Activated naive CD8-positive, alpha-beta T cell treated with anti-CD3 and anti-CD28 coated beads, Interleukin-2, amount 50 U/mL, for 24 hours (primary cell): ENCODE data around the gene SLC6A4.

ENCODE experiments used
- ATAC-seq: fragments of 150-1000 bp; cut with Tn5 transposase; one replicate; pipeline ENCODE4 v1.10.0; 2021
- DNase-seq: peaks from one replicate; pipeline ENCODE4 v3.0.0; 2021
- H3K27ac Mint-ChIP-seq: one replicate; pipeline ENCODE4 v1.8.0; 2021; ENCODE audit warnings: mild to moderate bottlenecking, mixed read lengths
- H3K27me3 Mint-ChIP-seq: one replicate; pipeline ENCODE4 v1.8.0; 2021; ENCODE audit warnings: mixed read lengths
- H3K36me3 Mint-ChIP-seq: one replicate; pipeline ENCODE4 v1.8.0; 2021; ENCODE audit warnings: low read depth, mixed read lengths
- H3K4me1 Mint-ChIP-seq: one replicate; pipeline ENCODE4 v1.8.0; 2021; ENCODE audit warnings: mixed read lengths
- H3K4me3 Mint-ChIP-seq: one replicate; pipeline ENCODE4 v1.8.0; 2021; ENCODE audit warnings: mild to moderate bottlenecking, moderate library complexity, mixed read lengths
- H3K9me3 Mint-ChIP-seq: one replicate; pipeline ENCODE4 v1.8.0; 2021; ENCODE audit warnings: mixed read lengths

Gene SLC6A4

GRCh38 chr17:30235386-30236296 is at the start of gene SLC6A4:
Gene SLC6A4, minus strand, starts transcription at chr17:30235697. Its CDS starts 13,739 bp downstream, at chr17:30221958.
- Mint-ChIP-seq H3K27ac (no peak within 1 kb of the TSS), H3K36me3 (no peaks in the 10 kb centered on the region), H3K27me3 (peaks cover 66% of the 10 kb centered on the region), H3K9me3 (no peaks in the 10 kb centered on the region), H3K4me1 (peaks cover 13% of the 10 kb centered on the region), H3K4me3 (peak within 1 kb of the TSS; percentile 68)
- no peak for DNase-seq
- no peak for ATAC-seq

DNA sequence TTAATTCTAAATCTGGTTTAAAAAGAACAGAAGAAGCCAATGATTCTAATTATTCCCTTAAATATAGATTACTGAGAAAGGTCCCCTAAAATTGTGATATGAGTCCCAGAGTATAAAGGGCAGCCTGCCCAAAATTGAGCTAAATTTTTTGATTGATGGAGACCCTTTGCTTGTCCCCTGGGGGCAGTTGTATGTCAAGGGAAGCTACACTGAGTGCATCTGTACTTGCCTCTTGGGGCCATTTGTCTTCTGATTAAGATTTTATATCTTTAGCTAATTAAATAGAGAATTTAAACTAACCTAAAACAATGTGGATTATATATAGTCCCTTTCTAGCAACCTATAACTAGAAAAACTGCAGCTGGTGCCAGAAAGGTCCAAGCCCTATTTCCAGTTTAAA is 43.7 kb upstream of the SLC6A4 start:
- Mint-ChIP-seq H3K27ac (no peak overlapping the region), H3K4me1 (no peaks in the 10 kb centered on the region), H3K27me3 (no peaks in the 10 kb centered on the region), H3K9me3 (no peaks in the 10 kb centered on the region), H3K4me3 (no peak overlapping the region), H3K36me3 (peaks cover 55% of the 10 kb centered on the region)
- DNase-seq, result no peak
- ATAC-seq, result no peak

DNA sequence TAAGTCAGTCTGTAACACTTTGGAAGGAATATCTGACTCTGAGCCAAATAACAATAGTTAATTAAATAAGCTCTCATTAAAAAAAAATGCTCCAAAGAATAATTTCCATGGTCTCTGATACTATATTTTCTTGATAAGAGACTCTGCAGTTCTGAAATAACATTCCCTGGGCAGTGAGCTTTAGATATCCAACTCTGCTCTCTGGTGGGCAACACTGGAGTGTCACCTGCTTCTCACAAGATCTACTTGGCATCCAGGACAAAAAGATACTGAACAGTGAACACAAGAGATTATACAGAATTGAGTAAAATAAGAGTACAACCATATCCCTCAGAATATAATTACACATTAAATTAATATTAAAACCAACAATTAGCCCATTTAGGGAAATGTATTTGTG is 42.5 kb upstream of the SLC6A4 start:
- H3K4me1 Mint-ChIP-seq, result no peaks in the 10 kb centered on the region
- H3K27me3 Mint-ChIP-seq, result no peaks in the 10 kb centered on the region
- H3K27ac Mint-ChIP-seq, result no peak overlapping the region
- H3K4me3 Mint-ChIP-seq, result no peak overlapping the region
- no peak for DNase-seq
- peaks cover 55% of the 10 kb centered on the region for H3K36me3 Mint-ChIP-seq
- ATAC-seq, result no peak
- H3K9me3 Mint-ChIP-seq, result no peaks in the 10 kb centered on the region

DNA sequence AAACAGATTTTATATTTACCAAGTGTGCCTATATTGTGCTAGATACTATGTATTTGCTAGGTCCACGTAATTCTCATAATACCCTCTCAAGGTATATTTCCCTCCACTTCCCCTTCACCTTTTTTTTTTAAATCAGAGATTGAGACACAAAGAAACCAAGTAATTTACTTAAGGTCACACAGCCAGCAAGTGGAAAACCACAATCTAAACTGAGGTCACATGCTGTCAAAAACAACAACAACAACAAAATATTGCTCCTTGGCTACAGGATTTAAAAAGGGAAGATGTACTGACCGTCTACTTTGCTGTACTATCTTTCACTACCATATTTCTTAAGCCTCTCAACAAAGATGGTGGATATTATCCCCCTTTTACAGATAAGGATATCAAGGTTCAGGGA is 40.4 kb upstream of the SLC6A4 start:
- ATAC-seq, result no peak
- no peaks in the 10 kb centered on the region for H3K9me3 Mint-ChIP-seq
- H3K4me1 Mint-ChIP-seq, result peaks cover 4% of the 10 kb centered on the region
- no peak overlapping the region for H3K27ac Mint-ChIP-seq
- H3K36me3 Mint-ChIP-seq, result peaks cover 60% of the 10 kb centered on the region
- no peak overlapping the region for H3K4me3 Mint-ChIP-seq
- DNase-seq, result no peak
- H3K27me3 Mint-ChIP-seq, result no peaks in the 10 kb centered on the region

GRCh38 chr17:30274887-30275286 is 39.4 kb upstream of the SLC6A4 start:
- Mint-ChIP-seq H3K27ac (no peak overlapping the region), H3K4me3 (no peak overlapping the region), H3K36me3 (peaks cover 61% of the 10 kb centered on the region), H3K4me1 (peaks cover 5% of the 10 kb centered on the region), H3K9me3 (no peaks in the 10 kb centered on the region), H3K27me3 (no peaks in the 10 kb centered on the region)
- DNase-seq (no peak), ATAC-seq (no peak)

DNA sequence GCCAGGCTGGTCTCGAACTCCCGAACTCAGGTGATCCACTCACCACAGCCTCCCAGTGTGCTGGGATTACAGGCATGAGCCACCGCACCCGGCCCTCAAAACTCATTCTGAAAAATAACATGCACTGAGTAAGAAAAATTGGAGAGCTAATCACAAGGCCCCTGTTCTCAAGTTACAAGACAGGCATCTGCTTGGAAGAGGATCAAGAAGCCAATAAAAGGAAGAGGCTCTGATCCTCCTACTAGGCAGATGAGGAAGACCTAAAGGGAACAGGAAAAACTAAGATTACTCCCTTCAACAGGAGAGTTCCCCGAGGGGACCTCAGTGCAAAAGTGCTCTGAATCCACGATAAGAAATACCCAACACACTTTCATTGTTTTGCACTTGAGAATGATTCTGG is 37.9 kb upstream of the SLC6A4 start:
- H3K36me3 Mint-ChIP-seq, result peaks cover 60% of the 10 kb centered on the region
- no peak overlapping the region for H3K27ac Mint-ChIP-seq
- no peak overlapping the region for H3K4me3 Mint-ChIP-seq
- H3K9me3 Mint-ChIP-seq, result no peaks in the 10 kb centered on the region
- no peak for ATAC-seq
- H3K27me3 Mint-ChIP-seq, result no peaks in the 10 kb centered on the region
- no peak for DNase-seq
- H3K4me1 Mint-ChIP-seq, result peaks cover 5% of the 10 kb centered on the region

GRCh38 chr17:30271102-30271501 is 35.6 kb upstream of the SLC6A4 start:
- Mint-ChIP-seq H3K27me3 (no peaks in the 10 kb centered on the region), H3K4me1 (peaks cover 5% of the 10 kb centered on the region), H3K36me3 (peaks cover 71% of the 10 kb centered on the region), H3K4me3 (no peak overlapping the region), H3K9me3 (no peaks in the 10 kb centered on the region), H3K27ac (no peak overlapping the region)
- peak; percentile 69 for ATAC-seq
- DNase-seq, result no peak

DNA sequence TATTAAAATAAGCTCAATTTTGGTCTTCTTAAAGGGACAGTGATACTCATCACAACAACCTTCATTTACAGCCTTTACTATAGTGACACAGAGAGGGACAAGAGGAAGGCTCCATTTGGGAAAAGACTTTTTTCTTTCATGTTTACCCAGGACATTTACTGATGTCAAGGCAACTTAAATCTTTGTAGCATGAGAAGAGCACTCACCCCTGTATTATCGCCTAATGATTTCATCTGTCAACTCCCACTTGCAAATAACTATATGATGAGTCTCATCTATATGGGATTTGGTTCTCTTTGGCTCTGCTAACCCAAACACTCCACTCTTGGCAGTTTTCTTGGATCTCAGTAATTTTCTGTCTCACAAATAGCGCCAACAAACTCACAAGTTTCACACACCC is 32.1 kb upstream of the SLC6A4 start:
- H3K36me3 Mint-ChIP-seq, result peaks cover 75% of the 10 kb centered on the region
- peaks cover 5% of the 10 kb centered on the region for H3K4me1 Mint-ChIP-seq

DNA sequence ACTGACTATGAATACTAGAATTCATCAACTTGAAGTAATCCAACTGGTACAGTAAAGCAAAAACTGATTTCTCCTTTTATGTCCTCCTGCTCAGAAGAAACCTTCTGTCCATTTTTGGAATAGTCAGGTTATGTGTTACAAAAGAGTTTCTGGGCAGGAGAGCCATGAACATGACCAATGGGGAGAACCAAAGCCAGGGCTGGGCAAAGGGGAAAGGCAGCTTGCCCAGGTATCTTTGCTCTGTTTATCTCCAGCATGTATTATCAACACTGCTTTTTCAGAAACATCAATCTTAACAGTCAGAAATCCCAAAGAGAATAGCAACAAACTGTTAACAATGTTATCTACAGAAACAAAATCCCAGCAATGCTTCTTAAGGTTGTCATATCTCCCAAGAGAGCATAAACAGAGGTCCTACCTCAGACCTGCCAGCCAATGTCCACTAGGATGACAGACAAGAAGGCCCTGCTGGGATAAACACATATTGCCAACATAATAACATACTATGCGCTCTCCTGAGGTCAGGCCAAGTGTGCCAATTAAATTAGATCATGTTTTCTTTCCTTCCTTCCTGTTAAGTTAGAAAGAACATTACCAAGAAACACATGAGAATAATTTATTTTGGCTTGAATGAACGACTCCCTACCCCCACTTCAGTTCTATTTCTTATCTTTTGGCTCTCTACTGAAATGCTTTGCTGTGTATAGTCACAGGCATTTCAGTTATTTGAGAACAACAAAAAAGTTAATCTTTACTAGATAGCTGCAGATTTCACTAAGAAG is 28.2 kb upstream of the SLC6A4 start:
- no peak overlapping the region for H3K27ac Mint-ChIP-seq

More for the DNA sequence above, 32.1 kb upstream of the SLC6A4 start:
- ATAC-seq (no peak), DNase-seq (no peak)
- H3K9me3 Mint-ChIP-seq, result no peaks in the 10 kb centered on the region
- no peak overlapping the region for H3K27ac Mint-ChIP-seq
- H3K27me3 Mint-ChIP-seq, result no peaks in the 10 kb centered on the region
- H3K4me3 Mint-ChIP-seq, result no peak overlapping the region

DNA sequence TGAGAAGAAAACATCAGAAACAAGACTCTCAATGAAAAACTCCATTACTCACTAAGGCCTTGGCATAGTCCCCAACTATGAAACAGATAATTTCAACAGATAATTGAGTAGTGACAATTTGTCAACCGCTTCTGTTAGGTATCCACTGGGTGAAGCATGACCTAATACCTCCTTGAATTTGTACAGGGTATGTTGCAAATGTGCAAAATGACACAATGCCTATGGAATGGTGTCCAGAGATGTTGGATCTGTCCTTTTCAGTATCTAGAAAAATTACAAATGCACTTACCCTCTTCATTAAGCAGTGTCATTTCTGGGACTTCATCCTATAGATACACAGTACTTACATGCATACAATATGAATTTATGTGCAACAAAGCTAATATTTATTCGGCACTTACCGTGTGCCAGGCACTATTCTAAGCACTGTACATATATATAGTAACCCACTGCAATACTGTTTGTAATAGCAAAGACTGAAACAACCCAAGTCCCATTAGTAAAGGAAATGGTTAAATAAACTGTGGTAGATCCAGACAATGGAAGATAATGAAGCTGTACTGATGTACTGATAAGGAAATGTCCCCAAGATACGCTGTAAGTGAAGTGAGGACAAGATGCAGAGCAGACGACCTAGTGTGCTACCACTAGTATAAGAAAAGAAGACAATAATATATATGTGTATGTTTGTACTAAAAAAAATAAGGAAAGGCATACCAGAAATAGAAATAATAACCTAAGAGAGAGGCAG is 21.4 kb upstream of the SLC6A4 start:
- DNase-seq, result no peak
- no peak for ATAC-seq
- Mint-ChIP-seq H3K9me3 (no peaks in the 10 kb centered on the region), H3K4me3 (no peak overlapping the region), H3K4me1 (peaks cover 9% of the 10 kb centered on the region), H3K27me3 (no peaks in the 10 kb centered on the region), H3K27ac (no peak overlapping the region), H3K36me3 (peaks cover 50% of the 10 kb centered on the region)

More for the DNA sequence above, 28.2 kb upstream of the SLC6A4 start:
- peaks cover 4% of the 10 kb centered on the region for H3K4me1 Mint-ChIP-seq
- no peaks in the 10 kb centered on the region for H3K27me3 Mint-ChIP-seq
- no peak overlapping the region for H3K4me3 Mint-ChIP-seq
- ATAC-seq (no peak), DNase-seq (no peak)
- H3K9me3 Mint-ChIP-seq, result no peaks in the 10 kb centered on the region
- H3K36me3 Mint-ChIP-seq, result peaks cover 72% of the 10 kb centered on the region

- no peak overlapping the region for H3K4me3 Mint-ChIP-seq
- no peaks in the 10 kb centered on the region for H3K9me3 Mint-ChIP-seq
- H3K27me3 Mint-ChIP-seq, result no peaks in the 10 kb centered on the region
- no peak for ATAC-seq
- no peak for DNase-seq
- peaks cover 7% of the 10 kb centered on the region for H3K4me1 Mint-ChIP-seq
- H3K36me3 Mint-ChIP-seq, result peaks cover 46% of the 10 kb centered on the region
- no peak overlapping the region for H3K27ac Mint-ChIP-seq
Measured at GRCh38 chr17:30254150-30254549, 18.7 kb upstream of the SLC6A4 start.

DNA sequence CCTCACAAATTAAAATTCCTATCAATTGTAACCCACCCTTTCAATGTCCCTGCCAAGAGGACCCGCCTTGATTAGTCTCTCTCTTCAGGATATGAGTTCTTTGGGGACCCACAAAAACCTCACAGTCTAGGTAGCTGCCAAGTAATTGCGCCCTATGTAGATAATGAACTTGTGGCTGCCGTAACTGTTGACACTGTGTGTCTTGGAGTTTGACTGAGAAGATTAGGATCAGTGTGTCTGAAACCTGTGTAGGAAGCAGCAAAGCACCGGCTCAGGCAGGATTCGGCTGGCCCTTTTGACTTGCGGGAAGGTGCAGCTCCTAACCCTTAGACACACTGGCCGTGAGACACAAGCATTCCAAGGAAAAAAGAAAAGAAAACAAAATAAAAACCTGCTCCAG is 17.8 kb upstream of the SLC6A4 start:
- peaks cover 4% of the 10 kb centered on the region for H3K4me1 Mint-ChIP-seq

DNA sequence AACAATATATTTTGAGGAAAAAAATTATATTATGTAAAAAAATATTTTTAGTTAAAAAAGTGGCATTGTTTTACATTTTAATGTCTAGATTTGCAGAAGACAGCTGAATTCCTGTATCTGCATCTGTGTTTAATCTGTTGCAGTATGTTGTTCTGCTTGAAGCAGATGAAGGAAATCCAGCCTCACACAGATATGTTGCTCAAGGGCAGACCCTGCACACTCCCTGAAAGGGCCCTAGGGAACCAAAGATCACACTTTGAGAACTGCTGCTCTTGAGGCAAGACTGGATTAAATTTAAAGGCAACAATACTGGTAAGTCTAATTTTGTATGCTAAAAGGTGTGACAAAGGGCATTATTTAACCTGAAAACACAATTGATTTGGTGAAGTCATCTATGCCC is 16.4 kb upstream of the SLC6A4 start:
- no peaks in the 10 kb centered on the region for H3K9me3 Mint-ChIP-seq
- no peaks in the 10 kb centered on the region for H3K27me3 Mint-ChIP-seq
- no peaks in the 10 kb centered on the region for H3K4me1 Mint-ChIP-seq
- ATAC-seq (no peak), DNase-seq (no peak)
- no peak overlapping the region for H3K27ac Mint-ChIP-seq
- H3K36me3 Mint-ChIP-seq, result peaks cover 50% of the 10 kb centered on the region
- no peak overlapping the region for H3K4me3 Mint-ChIP-seq

More for the DNA sequence above, 17.8 kb upstream of the SLC6A4 start:
- no peak for ATAC-seq
- no peak overlapping the region for H3K4me3 Mint-ChIP-seq
- H3K27ac Mint-ChIP-seq, result no peak overlapping the region
- DNase-seq, result no peak
- H3K36me3 Mint-ChIP-seq, result peaks cover 45% of the 10 kb centered on the region
- H3K27me3 Mint-ChIP-seq, result no peaks in the 10 kb centered on the region
- H3K9me3 Mint-ChIP-seq, result no peaks in the 10 kb centered on the region

DNA sequence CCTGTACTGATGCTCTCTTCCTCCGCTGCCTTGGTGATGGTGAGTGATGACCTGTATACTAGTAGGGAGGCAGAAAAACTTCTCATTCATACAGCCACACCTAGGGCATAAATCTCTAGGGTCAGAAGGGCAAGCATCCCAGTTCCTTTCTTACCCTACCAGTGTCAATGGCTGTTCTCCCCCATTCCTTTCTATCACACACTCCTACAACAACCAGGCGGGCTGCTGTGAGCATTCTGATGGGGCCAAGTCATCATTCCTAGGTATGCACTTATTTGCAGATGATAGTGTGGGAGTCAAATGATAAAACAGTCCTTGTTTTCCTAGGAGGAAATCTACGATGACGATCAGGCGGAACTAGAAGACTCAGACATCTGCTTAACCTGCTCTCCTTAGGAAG is 14.0 kb upstream of the SLC6A4 start:
- Mint-ChIP-seq H3K4me3 (no peak overlapping the region), H3K36me3 (peaks cover 45% of the 10 kb centered on the region), H3K27me3 (no peaks in the 10 kb centered on the region), H3K27ac (no peak overlapping the region), H3K4me1 (peaks cover 2% of the 10 kb centered on the region), H3K9me3 (no peaks in the 10 kb centered on the region)
- DNase-seq (no peak), ATAC-seq (no peak)
